G401 (cell line): ENCODE data around the gene PACS1. TPM values are rescaled to one million over a fixed set of nuclear protein-coding genes. Genes with fewer than 3 reads are reported as not detected.
A peak's percentile ranks its signal among the peaks of the same experiment; 100 is the strongest.

Experiments
- DNase-seq: peaks from one replicate; pipeline ENCODE4 v3.0.0-alpha.2; 2015; ENCODE audit warnings: low spot score
- in situ Hi-C: cut with HindIII; loops from 2 replicates; pipeline ENCODE4 v1.10.0; 2016; ENCODE audit warnings: low sequenced_read_pairs, mixed read lengths
- total RNA-seq: library from RNA; depleted of rRNA; stranded (reverse); fragments of >200 nt; shearing (Covaris generic); gene quantifications from 2 replicates; pipeline ENCODE4 v1.2.3, GENCODE V29; 2014

The PACS1 gene
- total RNA-seq, 1 experiment from 2014 or later: 23.2 TPM

- in situ Hi-C loops: no loop called here
- no peak for DNase-seq
Measured at GRCh38 chr11:66124564-66124963, 54.5 kb downstream of the PACS1 start.

DNA sequence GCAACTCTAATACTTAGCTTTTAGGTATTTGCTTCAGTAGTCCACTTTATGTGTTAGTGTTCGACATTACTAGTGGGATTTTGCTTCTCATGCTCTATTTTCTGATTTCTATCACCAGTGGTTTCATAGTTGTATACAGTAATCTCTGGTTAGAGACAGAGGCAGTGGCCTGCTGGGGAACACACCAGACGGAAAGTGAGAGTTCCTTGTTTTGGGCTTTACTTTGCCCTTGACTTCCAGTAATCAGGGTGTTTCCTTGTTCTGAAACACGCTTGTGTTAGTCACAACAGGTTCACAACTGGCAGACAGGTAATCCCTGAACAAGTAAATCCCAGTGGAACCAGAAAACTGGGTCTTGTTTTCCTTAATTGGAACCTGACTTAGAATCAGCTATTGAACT lies 56.0 kb downstream of the PACS1 start:
- DNase-seq: no peak
- in situ Hi-C loops: no loop called here

DNA sequence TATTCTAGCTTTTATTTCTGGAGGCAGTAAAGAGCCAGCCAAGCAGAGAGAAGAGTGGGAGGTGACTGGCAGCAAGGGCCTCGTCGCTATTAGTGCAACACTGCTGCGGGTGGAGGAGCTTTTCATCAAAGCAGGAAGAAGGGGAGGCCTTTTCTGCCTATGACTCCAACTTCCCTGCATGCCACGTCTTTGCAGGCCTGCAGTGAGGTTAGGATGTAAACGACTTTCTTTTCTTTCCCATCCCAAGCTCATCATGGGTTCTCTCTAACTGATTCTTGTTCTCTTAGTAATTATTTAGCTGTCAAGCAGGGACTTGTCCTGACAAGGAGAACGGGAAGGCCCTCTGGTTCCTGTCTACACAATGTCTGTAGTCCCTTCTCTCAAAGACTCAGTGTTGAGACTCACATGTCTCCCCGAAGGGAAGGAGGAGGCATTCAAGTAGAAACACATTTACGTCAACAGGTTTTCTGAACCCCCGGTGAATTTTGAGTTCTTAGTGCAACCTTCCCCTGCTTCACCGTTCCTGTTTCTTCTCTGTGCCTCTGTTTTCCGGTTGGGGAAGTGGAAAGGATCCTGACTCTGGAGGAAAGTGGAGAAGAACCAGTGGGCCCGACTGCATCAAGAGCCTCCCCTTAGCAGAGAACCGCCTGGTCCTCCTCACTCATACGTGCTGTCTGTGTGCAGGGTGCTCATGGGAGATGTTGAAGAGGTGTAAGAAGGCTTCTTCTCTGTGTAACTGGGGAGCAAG lies 56.9 kb downstream of the PACS1 start:
- peak; percentile 67 for DNase-seq

DNA sequence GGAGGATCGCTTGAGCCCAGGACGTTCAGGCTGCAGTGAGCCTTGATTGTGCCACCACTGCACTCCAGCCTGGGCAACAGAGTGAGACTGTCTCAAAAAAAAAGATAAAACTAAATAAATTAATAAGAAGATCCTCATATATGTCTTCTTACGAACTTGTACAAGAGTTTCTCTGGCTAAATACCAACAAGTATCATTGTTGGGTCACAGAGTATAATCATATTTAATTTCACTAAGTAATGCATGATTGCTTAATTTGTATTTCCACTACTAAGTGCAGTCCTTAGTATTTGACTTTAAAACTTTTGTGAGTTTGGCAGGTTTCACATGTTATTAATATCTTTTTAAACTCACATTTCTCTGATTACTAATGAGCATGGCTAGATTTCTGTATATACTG lies 60.9 kb downstream of the PACS1 start:
- in situ Hi-C loops: no loop called here
- no peak for DNase-seq

More for the DNA sequence above, 56.9 kb downstream of the PACS1 start:
- in situ Hi-C loops: no loop called here

- no peak for DNase-seq
- in situ Hi-C loops: no loop called here
Measured at GRCh38 chr11:66131937-66132632, 62.0 kb downstream of the PACS1 start.

DNA sequence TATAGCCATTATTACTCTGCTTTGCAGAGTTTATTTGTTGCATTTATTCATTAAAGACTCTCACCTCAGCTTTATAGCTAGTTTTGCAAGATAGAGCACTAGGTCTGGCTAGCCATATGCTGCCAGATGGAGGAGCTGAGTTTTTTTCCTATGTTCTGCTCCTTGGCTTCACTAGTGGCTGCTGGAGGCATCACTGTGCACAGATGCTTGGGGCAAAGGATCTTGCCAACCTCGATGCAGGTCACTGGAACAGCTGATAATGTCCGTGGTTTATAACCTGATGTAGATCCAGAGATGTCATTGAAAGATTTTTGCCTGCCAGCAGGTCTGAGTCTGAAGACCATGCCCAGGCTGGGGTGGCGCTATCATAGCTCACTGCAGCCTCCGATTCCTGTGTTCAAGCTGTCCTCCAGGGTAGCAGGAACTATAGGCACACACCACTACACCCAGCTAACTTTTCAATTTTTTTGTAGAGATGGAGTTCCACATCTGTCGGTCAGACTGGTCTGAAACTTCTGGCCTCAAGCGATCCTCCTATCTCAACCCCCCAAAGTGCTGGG lies 63.2 kb downstream of the PACS1 start:
- peak; percentile 89 for DNase-seq
- in situ Hi-C loops: no loop called here

- in situ Hi-C loops: no loop called here
- no peak for DNase-seq
Measured at GRCh38 chr11:66136752-66137123, 66.7 kb downstream of the PACS1 start.

- no peak for DNase-seq
- in situ Hi-C loops: no loop called here
Measured at GRCh38 chr11:66139817-66140404, 69.8 kb downstream of the PACS1 start.

DNA sequence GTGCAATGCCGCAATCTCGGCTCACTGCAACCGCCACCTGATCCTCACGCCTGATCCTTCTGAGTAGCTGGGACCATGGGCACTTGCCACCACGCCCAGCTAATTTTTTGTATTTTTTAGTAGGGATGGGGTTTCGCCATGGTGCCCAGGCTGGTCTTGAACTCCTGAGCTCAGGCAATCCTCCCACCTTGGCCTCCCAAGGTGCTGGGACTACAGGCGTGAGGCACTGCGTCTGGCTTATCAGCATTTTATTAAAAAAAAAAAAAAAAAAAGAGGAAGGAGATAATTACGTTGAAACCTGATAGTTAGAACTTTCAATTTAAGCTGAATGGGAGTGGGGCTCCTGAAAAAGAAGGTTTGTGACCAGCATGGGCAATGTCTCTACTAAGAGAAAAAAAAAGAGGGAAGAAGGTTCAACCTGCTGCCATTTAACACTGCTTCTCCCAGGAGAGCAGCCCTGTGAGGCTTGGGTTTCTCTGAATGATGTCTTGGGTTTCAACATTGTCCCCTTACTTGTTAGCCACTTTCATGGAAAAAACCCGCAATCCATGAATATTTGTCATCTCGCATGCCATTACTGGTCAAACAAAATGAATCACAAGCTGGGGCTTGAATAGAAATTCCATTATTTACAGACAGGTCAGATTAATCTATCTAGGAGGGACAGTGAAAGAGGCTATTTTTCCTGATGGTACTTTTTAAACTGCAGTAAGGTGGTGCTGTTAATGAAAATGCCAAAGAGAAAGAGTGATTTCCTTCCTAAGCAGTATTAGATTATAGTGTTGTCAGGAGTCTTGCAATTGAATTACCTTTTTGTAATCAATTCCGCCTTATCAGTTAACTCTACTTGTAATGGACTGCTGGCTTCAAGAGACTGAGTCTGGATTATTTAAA lies 72.5 kb downstream of the PACS1 start:
- in situ Hi-C loops: no loop called here
- DNase-seq: no peak

DNA sequence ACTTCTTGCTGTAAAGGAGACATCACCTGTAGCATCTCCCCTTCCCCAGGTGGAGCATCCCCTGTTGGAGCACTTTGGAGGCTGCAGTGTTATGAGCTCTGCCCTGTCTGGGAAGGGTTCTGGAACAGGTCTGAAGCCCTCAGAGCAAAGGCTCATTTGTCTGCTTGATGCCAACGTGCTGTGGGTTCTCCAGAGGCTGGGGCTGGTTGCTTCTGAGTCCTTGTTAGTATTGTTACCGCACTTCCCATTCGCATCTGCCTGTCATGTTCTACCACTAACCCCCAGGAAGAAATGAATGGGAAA lies 73.1 kb downstream of the PACS1 start:
- in situ Hi-C loops: no loop called here
- DNase-seq: no peak

GRCh38 chr11:66143996-66144678 lies 74.1 kb downstream of the PACS1 start:
- in situ Hi-C loops: no loop called here
- DNase-seq: no peak

- no peak for DNase-seq
- in situ Hi-C loops: no loop called here
Measured at GRCh38 chr11:66146074-66146473, 76.0 kb downstream of the PACS1 start.

DNA sequence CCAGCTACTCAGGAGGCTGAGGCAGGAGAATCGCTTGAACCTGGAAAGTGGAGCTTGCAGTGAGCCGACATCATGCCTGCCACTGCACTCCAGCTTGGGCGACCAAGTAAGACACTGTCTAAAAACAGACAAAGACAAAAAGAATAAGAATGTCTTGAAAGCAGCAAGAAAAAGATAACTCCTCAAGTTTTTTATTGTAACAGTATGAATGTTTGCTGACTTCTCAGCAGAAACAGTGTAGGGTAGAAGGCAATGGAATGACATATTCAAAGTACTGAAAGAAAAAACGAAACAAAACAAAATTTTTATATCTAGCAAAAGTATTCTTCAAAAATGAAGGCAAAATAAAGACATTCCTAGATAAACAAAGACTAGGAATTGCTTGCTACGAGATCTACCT lies 76.9 kb downstream of the PACS1 start:
- in situ Hi-C loops: no loop called here

DNA sequence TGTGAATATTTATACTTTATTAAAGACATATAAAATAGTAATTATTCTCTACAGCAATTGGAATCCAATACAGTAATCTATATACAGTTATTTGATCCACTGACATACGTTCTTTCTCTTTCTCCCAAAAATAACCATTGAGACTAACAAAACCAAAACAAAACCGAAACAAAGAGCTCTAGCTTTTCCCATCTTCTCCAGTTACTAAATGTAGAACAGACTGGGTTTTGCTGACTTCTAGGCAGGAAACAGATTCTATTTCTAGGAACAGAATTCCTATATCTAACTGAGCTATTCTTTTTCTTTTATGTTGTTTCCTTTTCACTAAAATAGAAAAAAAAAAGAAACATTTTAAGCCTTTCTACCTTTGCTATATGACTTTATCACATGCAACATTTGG lies 80.1 kb downstream of the PACS1 start:
- in situ Hi-C loops: no loop called here
- DNase-seq: no peak

More for the DNA sequence above, 76.9 kb downstream of the PACS1 start:
- DNase-seq: no peak

DNA sequence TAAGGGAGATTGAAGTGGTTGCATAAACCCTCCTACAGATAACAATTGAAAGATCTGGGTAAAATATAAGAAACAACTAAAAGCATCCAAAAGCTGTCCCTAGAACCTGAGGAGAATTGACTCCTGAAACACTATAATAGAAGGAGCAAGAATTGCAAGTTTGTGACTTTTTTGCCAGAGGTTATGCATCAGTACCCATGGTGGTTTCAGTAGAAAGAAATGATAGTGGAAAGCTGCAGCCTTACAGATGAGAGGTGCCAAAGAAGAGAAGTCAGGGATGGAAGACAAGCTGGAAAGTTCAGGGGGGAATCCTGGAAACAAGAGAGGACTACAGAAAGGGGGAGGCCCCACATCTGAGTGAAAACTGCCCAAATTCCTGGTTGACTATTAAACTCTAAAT lies 80.7 kb downstream of the PACS1 start:
- in situ Hi-C loops: no loop called here

GRCh38 chr11:66151273-66151672 lies 81.2 kb downstream of the PACS1 start:
- in situ Hi-C loops: no loop called here
- no peak for DNase-seq

More for the DNA sequence above, 80.7 kb downstream of the PACS1 start:
- DNase-seq: no peak

GRCh38 chr11:66154109-66154508 lies 84.0 kb downstream of the PACS1 start:
- no peak for DNase-seq
- in situ Hi-C loops: no loop called here

GRCh38 chr11:66155387-66156073 lies 85.5 kb downstream of the PACS1 start:
- DNase-seq: no peak
- in situ Hi-C loops: no loop called here
